Measurements from ENCODE around the gene TBXAS1. TPM values are rescaled to one million over a fixed set of nuclear protein-coding genes. Genes with fewer than 3 reads are reported as not detected.

TBXAS1 gene
- total RNA-seq, 2 donors from 2014 or later: 12.0 to 17.0 TPM

GRCh38 chr7:139823959-139824521, 5.0 kb upstream of the TBXAS1 start:
- Histone ChIP-seq H3K27ac (no peak overlapping the region), H3K9ac (ENCODE audit: low read depth in 2 of 2, low read length in 2 of 2) (no peak overlapping the region), H3K36me3 (no peaks in the 10 kb centered on the region), H3K4me1 (no peaks in the 10 kb centered on the region), H3K4me3 (no peak overlapping the region), H3K9me3 (no peaks in the 10 kb centered on the region), H3K27me3 (no peaks in the 10 kb centered on the region)
- intact Hi-C loops (cut with DNase I): no loop called here
- no peak for DNase-seq
- no peak for TF ChIP-seq CTCF (IDR thresholded peaks at IDR 0.05)

- no peaks in the 10 kb centered on the region for H3K9me3 ChIP-seq
- H3K27me3 ChIP-seq: no peaks in the 10 kb centered on the region
- TF ChIP-seq CTCF (IDR thresholded peaks at IDR 0.05): no peak
- DNase-seq: no peak
- no peak overlapping the region for H3K27ac ChIP-seq
- no peaks in the 10 kb centered on the region for H3K4me1 ChIP-seq
- intact Hi-C loops (cut with DNase I): no loop called here
- H3K9ac ChIP-seq (ENCODE audit: low read depth in 2 of 2, low read length in 2 of 2): peak overlapping the region in 1 of 2 donors; percentile 3
- H3K4me3 ChIP-seq: no peak overlapping the region
- H3K36me3 ChIP-seq: no peaks in the 10 kb centered on the region
Observed at GRCh38 chr7:139825666-139826290, 3.3 kb upstream of the TBXAS1 start.

GRCh38 chr7:139827042-139827441, 2.0 kb upstream of the TBXAS1 start:
- no peak overlapping the region for H3K9ac ChIP-seq (ENCODE audit: low read depth in 2 of 2, low read length in 2 of 2)
- no peaks in the 10 kb centered on the region for H3K9me3 ChIP-seq
- no peak overlapping the region for H3K27ac ChIP-seq
- no peaks in the 10 kb centered on the region for H3K4me1 ChIP-seq
- no peak for TF ChIP-seq CTCF (IDR thresholded peaks at IDR 0.05)
- no peak for DNase-seq
- no peaks in the 10 kb centered on the region for H3K27me3 ChIP-seq
- H3K36me3 ChIP-seq: no peaks in the 10 kb centered on the region
- intact Hi-C loops (cut with DNase I): no loop called here
- H3K4me3 ChIP-seq: no peak overlapping the region

DNA sequence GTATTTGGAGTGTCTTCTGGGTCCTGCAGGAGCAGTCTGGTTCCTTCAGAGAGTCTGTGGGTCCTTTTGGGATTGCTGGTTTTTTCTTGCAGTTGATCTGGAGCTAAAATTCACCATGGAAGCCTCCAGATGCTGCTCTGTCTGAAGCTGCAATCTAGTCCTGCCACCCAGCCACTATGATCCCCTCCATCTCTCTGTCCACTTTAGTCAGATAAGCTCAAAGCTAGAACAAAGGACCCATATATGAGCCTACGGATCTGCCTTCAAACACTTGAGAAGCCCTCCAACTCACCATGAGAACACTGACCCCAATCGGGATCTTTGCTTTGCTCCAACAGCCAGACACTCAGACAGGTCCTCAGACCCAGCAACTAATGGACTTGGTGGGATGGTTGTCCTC, 618 bp upstream of the TBXAS1 start:
- H3K36me3 ChIP-seq: no peaks in the 10 kb centered on the region
- no peak for DNase-seq
- H3K9ac ChIP-seq (ENCODE audit: low read depth in 2 of 2, low read length in 2 of 2): no peak overlapping the region
- no peak overlapping the region for H3K4me3 ChIP-seq
- intact Hi-C loops (cut with DNase I): no loop called here
- no peak overlapping the region for H3K27ac ChIP-seq
- H3K27me3 ChIP-seq: no peaks in the 10 kb centered on the region
- H3K4me1 ChIP-seq: no peaks in the 10 kb centered on the region
- no peaks in the 10 kb centered on the region for H3K9me3 ChIP-seq
- no peak for TF ChIP-seq CTCF (IDR thresholded peaks at IDR 0.05)

DNA sequence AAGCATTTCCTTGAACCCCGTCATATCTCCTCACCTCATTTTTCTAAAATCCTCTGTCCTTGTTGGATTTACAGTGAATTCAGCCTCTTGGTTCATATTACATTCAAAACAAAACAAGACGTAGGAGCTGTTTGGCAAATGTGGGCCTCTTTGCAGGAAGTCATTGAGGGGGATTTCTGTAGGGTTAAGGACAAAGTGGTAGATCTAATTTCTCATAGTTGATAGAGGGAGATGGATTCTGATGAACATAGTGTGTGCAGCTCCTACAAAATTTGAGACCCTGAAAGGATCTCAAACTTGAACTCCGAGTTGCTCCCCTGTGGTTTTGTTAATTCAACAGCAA, 682 bp downstream of the TBXAS1 start:
- peak overlapping the region; percentile 12 for H3K4me3 ChIP-seq
- no peaks in the 10 kb centered on the region for H3K36me3 ChIP-seq
- no peak for DNase-seq
- H3K9me3 ChIP-seq: no peaks in the 10 kb centered on the region
- H3K4me1 ChIP-seq: no peaks in the 10 kb centered on the region
- H3K27me3 ChIP-seq: no peaks in the 10 kb centered on the region
- peak overlapping the region; percentile 72 for H3K27ac ChIP-seq
- peak overlapping the region; percentile 27 to 47 for H3K9ac ChIP-seq (ENCODE audit: low read depth in 2 of 2, low read length in 2 of 2)
- no peak for TF ChIP-seq CTCF (IDR thresholded peaks at IDR 0.05)
- intact Hi-C loops (cut with DNase I): no loop called here
